ENCODE data around the gene LRWD1.
"Not testable (repeated sequence)": the region's sequence is repeated elsewhere in the genome, so short reads cannot be mapped to it uniquely, and the experiment has no call there.

LRWD1 gene

GRCh38 chr7:102468478-102469350 lies 3.9 kb downstream of the LRWD1 start:
- DNase-seq (ENCODE audit: low read depth), result no peak

DNA sequence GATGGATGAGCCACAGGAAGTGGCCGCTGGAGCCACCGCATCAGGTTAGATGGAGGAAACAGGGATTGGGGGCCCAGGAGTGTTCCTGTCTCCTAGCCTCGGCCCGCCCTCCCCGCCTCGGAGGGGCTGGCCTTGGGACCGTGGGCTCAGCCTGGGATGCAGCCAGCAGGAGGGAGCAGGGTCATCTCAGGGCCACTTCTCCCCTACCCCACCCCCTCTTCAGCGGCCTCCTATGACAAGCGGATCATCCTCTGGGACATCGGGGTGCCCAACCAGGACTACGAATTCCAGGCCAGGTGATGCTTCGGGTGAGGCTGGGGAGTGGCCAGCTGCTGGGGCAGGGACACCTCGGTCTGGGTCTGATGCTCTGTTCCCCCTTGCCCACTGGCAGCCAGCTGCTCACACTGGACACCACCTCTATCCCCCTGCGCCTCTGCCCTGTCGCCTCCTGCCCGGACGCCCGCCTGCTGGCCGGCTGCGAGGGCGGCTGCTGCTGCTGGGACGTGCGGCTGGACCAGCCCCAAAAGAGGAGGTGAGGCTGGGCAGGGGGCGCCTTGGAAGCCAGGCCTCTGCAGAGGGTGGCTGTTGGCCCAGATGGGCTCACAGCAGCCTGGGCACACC lies 4.7 kb downstream of the LRWD1 start:
- DNase-seq (ENCODE audit: low read depth), result no peak

DNA sequence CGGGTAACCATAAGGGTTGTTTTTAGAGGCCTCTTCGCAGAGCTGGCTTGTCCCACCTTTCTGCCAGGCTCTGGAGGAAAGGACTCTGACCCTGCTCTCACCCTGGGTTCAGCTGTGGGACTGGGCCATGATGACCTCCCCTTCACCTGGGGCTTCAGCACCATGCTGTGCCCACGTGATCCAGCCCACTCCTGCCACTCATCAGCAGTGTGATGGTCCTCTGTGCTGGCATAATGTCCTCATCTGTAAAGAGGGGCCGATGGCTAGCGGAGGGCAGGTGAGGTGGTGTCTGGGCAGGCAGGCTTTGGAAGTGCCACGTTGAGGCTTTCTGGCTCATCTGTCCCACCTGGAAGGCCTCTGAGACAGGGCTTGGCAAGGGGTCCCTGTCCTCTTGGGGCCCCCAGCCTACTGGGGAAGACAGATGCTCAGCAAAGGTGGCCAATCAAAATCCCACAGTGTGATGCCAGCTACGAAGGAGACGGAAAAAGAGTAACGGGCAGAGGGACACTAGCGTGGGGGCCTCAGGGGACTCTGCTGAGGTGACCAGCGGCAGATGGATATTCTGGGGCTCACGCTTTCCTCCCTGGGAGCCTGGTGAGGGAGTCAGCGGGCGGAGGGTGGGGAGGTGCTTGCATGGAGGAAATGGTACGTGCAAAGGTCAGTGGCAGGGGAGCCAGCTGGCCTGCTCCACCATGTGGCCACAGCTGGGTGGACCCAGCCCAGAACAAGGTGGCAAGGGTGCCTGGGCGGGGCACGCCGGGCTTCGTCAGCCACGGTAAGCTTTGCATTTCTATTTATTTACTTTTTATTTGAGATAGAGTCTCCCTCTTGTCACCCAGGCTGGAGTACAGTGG lies 5.4 kb downstream of the LRWD1 start:
- no peak for DNase-seq (ENCODE audit: low read depth)

DNA sequence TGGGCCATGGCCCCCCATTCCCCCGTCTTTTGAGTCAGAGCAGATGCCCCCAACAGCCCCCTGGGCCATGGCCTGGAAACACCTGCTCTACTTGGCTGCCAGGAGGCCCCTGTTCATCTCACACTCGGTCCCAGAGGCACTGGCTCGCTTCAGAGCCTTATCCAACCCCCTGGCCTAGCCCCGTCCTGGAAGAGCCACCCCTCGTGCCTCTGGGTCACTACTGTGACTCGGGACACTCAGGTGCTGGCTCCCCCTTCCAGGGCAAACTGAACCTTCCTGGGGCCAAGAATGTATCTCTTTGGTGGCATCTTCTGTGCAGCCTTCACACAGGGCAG lies 7.0 kb downstream of the LRWD1 start:
- no peak for DNase-seq (ENCODE audit: low read depth)

- DNase-seq (ENCODE audit: low read depth), result no peak
Observed at GRCh38 chr7:102472126-102473041, 7.6 kb downstream of the LRWD1 start.

- DNase-seq (ENCODE audit: low read depth), result no peak
Observed at GRCh38 chr7:102473271-102473991, 8.6 kb downstream of the LRWD1 start.

DNA sequence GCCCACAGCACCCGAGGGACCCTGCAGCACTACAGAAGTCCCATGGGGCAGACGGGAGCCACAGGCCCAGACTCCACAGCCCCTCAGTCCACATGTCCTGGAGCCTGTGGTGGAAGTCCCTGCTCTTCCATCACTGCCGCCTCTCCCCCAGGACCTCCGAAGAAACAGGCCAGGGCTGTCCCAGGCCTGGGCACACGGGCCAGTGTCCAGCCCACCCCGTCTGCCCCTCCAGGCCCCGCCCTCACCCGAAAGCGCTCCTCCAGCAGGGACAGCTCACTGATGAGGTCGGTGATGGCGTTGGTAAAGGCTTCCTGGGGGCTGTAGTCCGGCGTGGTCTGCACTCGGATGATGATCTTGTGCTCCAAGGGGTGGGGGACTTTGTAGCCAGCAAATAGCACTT lies 9.3 kb downstream of the LRWD1 start:
- DNase-seq (ENCODE audit: low read depth), result not testable (repeated sequence)

- DNase-seq (ENCODE audit: low read depth), result not testable (repeated sequence)
Observed at GRCh38 chr7:102474736-102475435, 10.1 kb downstream of the LRWD1 start.

- peak; percentile 57 for DNase-seq (ENCODE audit: low read depth)
Observed at GRCh38 chr7:102478314-102479208, 13.8 kb downstream of the LRWD1 start, which contains the start of gene POLR2J. Gene POLR2J, minus strand, starts transcription at chr7:102478922. Its CDS starts 62 bp downstream, at chr7:102478860.

GRCh38 chr7:102479209-102479584 lies 14.4 kb downstream of the LRWD1 start:
- DNase-seq (ENCODE audit: low read depth), result not testable (repeated sequence)

- not testable (repeated sequence) for DNase-seq (ENCODE audit: low read depth)
Observed at GRCh38 chr7:102479982-102480637, 15.3 kb downstream of the LRWD1 start.

DNA sequence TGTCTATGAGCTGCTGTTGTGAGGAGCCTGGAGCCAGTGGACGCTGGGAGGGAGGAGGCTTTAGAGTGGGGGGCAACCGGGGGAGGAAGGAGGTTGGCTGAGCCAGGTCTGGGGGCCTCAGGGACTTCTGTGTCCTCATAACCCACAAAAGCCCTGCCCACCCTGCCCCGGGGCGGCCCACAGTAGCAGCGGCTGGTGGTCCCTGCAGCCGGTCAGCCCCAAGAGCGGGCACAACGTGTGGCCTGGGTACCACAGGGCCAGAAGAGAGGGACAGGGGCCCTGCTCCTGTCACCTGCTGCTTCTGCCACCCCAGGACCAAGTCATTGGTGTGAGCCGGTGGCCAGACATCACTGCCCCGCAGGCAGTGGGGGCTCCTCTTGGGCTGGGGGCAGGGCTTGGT lies 17.2 kb downstream of the LRWD1 start:
- not testable (repeated sequence) for DNase-seq (ENCODE audit: low read depth)

DNA sequence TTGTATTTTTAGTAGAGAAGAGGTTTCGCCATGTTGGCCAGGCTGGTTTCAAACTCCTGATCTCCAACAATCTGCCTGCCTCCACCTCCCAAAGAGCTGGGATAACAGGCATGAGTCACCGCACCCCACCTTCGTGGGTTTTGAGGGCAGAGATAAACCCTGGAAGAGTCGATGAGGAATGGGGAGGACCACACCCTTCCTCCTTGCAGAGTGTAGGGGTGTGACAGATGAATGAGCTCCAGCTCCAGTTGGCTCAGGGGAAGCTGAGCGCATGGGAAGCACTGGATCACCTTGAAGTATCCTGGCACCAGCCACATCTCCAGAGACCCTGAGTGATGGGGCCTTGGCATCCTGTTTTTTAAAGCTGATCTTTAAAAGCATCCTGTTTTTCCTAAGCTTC lies 19.5 kb downstream of the LRWD1 start:
- DNase-seq (ENCODE audit: low read depth), result not testable (repeated sequence)

GRCh38 chr7:102490529-102491075 lies 25.8 kb downstream of the LRWD1 start:
- DNase-seq (ENCODE audit: low read depth), result not testable (repeated sequence)

DNA sequence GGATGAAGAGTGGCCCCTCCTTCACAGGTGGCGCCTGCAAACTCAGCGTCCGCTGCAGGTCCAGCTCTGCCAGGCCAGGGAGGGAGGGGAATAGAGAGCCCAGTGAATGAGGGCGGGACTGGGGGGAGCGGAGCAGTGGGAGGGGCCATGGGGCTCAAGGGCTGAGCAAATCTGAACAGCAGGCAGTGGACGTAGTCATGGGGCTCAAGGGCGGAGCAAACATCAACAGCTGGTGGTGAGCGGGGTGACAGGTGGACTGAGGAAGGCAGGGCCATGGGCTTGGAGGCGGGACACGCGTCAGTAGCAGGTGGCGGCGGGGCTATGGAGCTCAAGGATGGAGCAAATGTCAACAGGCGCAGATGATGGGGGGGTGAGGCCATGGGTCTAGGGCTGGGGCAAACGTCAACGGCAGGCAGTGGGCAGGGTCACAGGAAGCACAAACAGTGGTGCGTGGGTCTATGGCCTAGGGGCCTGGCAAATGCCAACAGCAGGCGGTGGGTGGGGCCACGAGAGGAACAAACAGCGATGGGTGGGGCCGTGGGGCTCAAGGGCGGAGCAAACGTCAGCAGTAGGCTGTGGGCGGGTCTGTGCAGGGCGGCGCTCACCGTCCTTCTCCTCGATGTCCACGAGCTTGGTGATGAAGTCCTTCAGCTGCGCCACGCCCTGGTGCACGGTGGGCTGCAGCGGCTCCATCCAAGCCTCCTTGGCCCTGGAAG lies 28.6 kb downstream of the LRWD1 start:
- not testable (repeated sequence) for DNase-seq (ENCODE audit: low read depth)

- DNase-seq (ENCODE audit: low read depth), result not testable (repeated sequence)
Observed at GRCh38 chr7:102494026-102494425, 29.2 kb downstream of the LRWD1 start.

DNA sequence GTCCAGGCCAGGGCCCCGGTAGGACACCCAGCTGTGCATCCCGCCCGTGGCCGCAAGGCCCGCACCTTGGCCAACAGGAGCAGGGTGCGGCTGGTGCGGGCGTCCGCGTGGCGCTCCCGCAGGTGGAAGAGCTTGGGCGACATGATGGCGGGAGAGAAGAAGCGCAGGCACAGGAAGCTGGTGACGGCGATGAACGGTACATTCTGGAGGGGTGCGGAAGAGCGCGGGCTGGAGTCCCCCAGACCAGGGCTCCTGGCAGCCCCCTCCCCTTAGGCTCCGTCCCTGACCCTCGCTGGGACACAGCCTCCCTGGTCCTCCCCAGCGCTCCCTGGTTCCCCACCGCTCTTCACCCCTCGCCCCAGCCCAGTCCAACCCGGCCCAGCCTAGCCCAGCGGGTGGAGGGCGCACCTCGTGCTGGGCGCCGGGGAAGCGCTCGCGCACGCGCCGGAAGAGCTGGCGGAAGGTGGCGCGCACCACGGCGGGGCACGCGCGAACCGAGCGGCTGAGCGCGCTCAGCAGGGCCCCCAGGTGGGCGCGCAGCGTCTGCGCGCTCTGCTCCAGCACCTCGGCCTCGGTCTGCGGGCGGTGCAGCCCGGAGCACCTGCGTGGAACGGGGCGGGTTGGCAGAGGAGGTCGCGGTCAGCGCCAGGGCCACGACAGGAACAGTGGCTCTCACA lies 29.8 kb downstream of the LRWD1 start:
- DNase-seq (ENCODE audit: low read depth), result not testable (repeated sequence)

Data from EH (cell line).